Measurements from ENCODE around the gene MOSPD3. TPM values are rescaled to one million over a fixed set of nuclear protein-coding genes. Genes with fewer than 3 reads are reported as not detected.
A peak's percentile ranks its signal among the peaks of the same experiment; 100 is the strongest.

MOSPD3 gene
- total and polyA plus RNA-seq, 2 of the 13 experiments (the other 11 are each of a cell fraction or from before 2014, with no cell fraction given), result 7.6 to 8.8 TPM

DNA sequence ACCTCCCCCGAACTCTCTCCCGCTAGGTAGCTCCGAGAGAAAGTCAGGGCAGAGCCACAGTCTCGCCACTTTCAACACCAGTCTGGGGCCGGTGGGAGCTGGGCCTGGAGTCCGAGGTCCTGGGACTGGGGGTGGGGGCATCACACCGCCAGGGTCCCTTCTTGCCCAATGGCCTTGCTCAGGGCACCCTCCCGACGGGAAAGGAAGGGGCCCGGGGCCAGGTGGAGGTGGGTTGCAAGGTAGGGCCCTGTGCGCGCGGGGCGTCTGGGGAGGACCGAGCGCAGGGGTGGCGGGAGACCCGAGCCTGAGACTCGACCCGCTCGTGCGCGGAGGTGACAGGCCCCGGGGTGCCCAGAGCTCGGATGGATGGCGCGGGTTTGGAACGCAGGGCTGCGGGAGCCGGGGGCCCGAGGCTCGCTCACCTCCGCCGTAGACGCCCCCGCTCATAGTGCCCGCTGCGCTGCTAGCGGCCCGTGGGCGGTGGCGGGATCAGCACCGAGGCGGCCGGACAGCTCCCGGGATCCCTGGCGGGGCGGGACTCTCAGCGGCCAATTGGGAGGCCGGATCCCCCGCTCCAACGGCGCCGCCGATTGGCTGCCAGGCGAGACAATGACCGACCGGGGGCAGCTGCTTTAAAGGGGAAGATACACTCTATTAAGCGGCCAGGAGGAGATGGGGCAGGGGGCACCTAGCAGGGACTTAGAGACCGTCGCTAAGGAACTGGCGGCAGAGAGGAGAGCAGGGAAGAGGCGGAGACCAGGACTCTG, 43.8 kb downstream of the MOSPD3 start, which contains the start of gene ACTL6B (continued):
- no peak for TF ChIP-seq CBX1 (IDR thresholded peaks at IDR 0.05; ENCODE audit: low read depth)
- peak; percentile 62; the same call in 1 of the 2 replicates for TF ChIP-seq REL (CRISPR knock-in tag; conservative IDR thresholded peaks at IDR 0.05)
- TF ChIP-seq, protein P1, sequence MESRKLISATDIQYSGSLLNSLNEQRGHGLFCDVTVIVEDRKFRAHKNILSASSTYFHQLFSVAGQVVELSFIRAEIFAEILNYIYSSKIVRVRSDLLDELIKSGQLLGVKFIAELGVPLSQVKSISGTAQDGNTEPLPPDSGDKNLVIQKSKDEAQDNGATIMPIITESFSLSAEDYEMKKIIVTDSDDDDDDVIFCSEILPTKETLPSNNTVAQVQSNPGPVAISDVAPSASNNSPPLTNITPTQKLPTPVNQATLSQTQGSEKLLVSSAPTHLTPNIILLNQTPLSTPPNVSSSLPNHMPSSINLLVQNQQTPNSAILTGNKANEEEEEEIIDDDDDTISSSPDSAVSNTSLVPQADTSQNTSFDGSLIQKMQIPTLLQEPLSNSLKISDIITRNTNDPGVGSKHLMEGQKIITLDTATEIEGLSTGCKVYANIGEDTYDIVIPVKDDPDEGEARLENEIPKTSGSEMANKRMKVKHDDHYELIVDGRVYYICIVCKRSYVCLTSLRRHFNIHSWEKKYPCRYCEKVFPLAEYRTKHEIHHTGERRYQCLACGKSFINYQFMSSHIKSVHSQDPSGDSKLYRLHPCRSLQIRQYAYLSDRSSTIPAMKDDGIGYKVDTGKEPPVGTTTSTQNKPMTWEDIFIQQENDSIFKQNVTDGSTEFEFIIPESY (CRISPR knock-in tag; IDR thresholded peaks at IDR 0.05), result peak; percentile 82
- no peak for TF ChIP-seq HHEX (CRISPR knock-in tag; IDR thresholded peaks at IDR 0.05)
- no peak for TF ChIP-seq ZNF703 (CRISPR knock-in tag; IDR thresholded peaks at IDR 0.05; ENCODE audit: borderline replicate concordance)
- TF ChIP-seq ZNF839 (CRISPR knock-in tag; IDR thresholded peaks at IDR 0.05; ENCODE audit: borderline replicate concordance), result no peak
- no peak for TF ChIP-seq HNRNPL (IDR thresholded peaks at IDR 0.05; ENCODE audit: low read depth, low read length)
- peak; percentile 73; the same call in 1 of the 2 replicates for TF ChIP-seq ZNF564 (CRISPR knock-in tag; IDR thresholded peaks at IDR 0.05)
- no peak for TF ChIP-seq NR2F2 (IDR thresholded peaks at IDR 0.05; ENCODE audit: borderline replicate concordance, low read depth)
- TF ChIP-seq ZFP41 (CRISPR knock-in tag; IDR thresholded peaks at IDR 0.05; ENCODE audit: borderline replicate concordance), result no peak; the same call in 1 of the 2 replicates
- peak; percentile 58; the same call in 1 of the 2 replicates for TF ChIP-seq ZNF281 (CRISPR knock-in tag; IDR thresholded peaks at IDR 0.05; ENCODE audit: borderline replicate concordance)
- TF ChIP-seq ZNF772 (CRISPR knock-in tag; IDR thresholded peaks at IDR 0.05), result peak; percentile 82; the same call in 1 of the 2 replicates
- no peak for TF ChIP-seq MAF1 (CRISPR knock-in tag; IDR thresholded peaks at IDR 0.05; ENCODE audit: borderline replicate concordance)
- TF ChIP-seq ZKSCAN1 (IDR thresholded peaks at IDR 0.05; ENCODE audit: low read length), result no peak
- TF ChIP-seq ZNF619 (CRISPR knock-in tag; IDR thresholded peaks at IDR 0.05), result no peak
- TF ChIP-seq NONO (IDR thresholded peaks at IDR 0.05), result no peak
- no peak for TF ChIP-seq NONO (CRISPR knock-in tag; conservative IDR thresholded peaks at IDR 0.05)
- TF ChIP-seq, protein P2, sequence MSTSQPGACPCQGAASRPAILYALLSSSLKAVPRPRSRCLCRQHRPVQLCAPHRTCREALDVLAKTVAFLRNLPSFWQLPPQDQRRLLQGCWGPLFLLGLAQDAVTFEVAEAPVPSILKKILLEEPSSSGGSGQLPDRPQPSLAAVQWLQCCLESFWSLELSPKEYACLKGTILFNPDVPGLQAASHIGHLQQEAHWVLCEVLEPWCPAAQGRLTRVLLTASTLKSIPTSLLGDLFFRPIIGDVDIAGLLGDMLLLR (CRISPR knock-in tag; IDR thresholded peaks at IDR 0.05), result peak; percentile 90
- TF ChIP-seq, protein P3, sequence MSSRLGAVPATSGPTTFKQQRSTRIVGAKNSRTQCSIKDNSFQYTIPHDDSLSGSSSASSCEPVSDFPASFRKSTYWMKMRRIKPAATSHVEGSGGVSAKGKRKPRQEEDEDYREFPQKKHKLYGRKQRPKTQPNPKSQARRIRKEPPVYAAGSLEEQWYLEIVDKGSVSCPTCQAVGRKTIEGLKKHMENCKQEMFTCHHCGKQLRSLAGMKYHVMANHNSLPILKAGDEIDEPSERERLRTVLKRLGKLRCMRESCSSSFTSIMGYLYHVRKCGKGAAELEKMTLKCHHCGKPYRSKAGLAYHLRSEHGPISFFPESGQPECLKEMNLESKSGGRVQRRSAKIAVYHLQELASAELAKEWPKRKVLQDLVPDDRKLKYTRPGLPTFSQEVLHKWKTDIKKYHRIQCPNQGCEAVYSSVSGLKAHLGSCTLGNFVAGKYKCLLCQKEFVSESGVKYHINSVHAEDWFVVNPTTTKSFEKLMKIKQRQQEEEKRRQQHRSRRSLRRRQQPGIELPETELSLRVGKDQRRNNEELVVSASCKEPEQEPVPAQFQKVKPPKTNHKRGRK (CRISPR knock-in tag; IDR thresholded peaks at IDR 0.05), result no peak
- peak; percentile 34; the same call in 1 of the 2 replicates for TF ChIP-seq RXRA (CRISPR knock-in tag; IDR thresholded peaks at IDR 0.05)
- TF ChIP-seq PHF20 (CRISPR knock-in tag; IDR thresholded peaks at IDR 0.05), result no peak
- no peak; the same call in 1 of the 2 replicates for TF ChIP-seq ZFP90 (CRISPR knock-in tag; IDR thresholded peaks at IDR 0.05; ENCODE audit: borderline replicate concordance)
- no peak for TF ChIP-seq SATB2 (CRISPR knock-in tag; IDR thresholded peaks at IDR 0.05)
- TF ChIP-seq HMG20B (CRISPR knock-in tag; conservative IDR thresholded peaks at IDR 0.05), result no peak
- TF ChIP-seq ZNF263 (CRISPR knock-in tag; IDR thresholded peaks at IDR 0.05), result no peak
